NCI-H146 treated with DMSO at 0.1 percent for 48 hours (cell line): ENCODE data around the gene ZNF182.
"Not testable (repeated sequence)": the region's sequence is repeated elsewhere in the genome, so short reads cannot be mapped to it uniquely, and the experiment has no call there.

Experiments used
- DNase-seq: peaks from one replicate; lab custom pipeline; 2025; ENCODE audit not compliant: unreplicated experiment; lab: John Stamatoyannopoulos, UW

Gene ZNF182

GRCh38 chrX:48002319-48002718 is 1.5 kb downstream of the ZNF182 start:
- no peak for DNase-seq

GRCh38 chrX:48001260-48001659 is 2.5 kb downstream of the ZNF182 start:
- no peak for DNase-seq

- no peak for DNase-seq
These were observed 11.1 kb downstream of the ZNF182 start for GRCh38 chrX:47992669-47993068.

GRCh38 chrX:47992095-47992380 is 11.8 kb downstream of the ZNF182 start:
- DNase-seq, result no peak

GRCh38 chrX:47991263-47992094 is 12.3 kb downstream of the ZNF182 start:
- DNase-seq, result no peak

GRCh38 chrX:47976254-47977151 is 27.3 kb downstream of the ZNF182 start:
- DNase-seq, result no peak

GRCh38 chrX:47973235-47973634 is 30.6 kb downstream of the ZNF182 start:
- no peak for DNase-seq

- not testable (repeated sequence) for DNase-seq
These were observed 38.3 kb downstream of the ZNF182 start for GRCh38 chrX:47965526-47965925.

GRCh38 chrX:47961830-47962229 is 42.0 kb downstream of the ZNF182 start:
- not testable (repeated sequence) for DNase-seq

GRCh38 chrX:47960406-47960805 is 43.4 kb downstream of the ZNF182 start:
- DNase-seq, result no peak

GRCh38 chrX:47958761-47959342 is 44.9 kb downstream of the ZNF182 start:
- peak; percentile 51 for DNase-seq

- DNase-seq, result not testable (repeated sequence)
These were observed 45.6 kb downstream of the ZNF182 start for GRCh38 chrX:47958206-47958605.

GRCh38 chrX:47956016-47956415 is 47.8 kb downstream of the ZNF182 start:
- no peak for DNase-seq

GRCh38 chrX:47955295-47955694 is 48.5 kb downstream of the ZNF182 start:
- DNase-seq, result not testable (repeated sequence)

GRCh38 chrX:47941423-47941822 is 62.4 kb downstream of the ZNF182 start:
- DNase-seq, result no peak

- no peak for DNase-seq
These were observed 63.3 kb downstream of the ZNF182 start for GRCh38 chrX:47940448-47940847.

- no peak for DNase-seq
These were observed 66.9 kb downstream of the ZNF182 start for GRCh38 chrX:47936940-47937317.

GRCh38 chrX:47936224-47936939 is 67.4 kb downstream of the ZNF182 start:
- DNase-seq, result no peak

GRCh38 chrX:47933946-47934345 is 69.8 kb downstream of the ZNF182 start:
- no peak for DNase-seq

GRCh38 chrX:47931970-47932369 is 71.8 kb downstream of the ZNF182 start:
- not testable (repeated sequence) for DNase-seq

GRCh38 chrX:47927212-47927611 is 76.6 kb downstream of the ZNF182 start:
- DNase-seq, result no peak
